IPS-11a (cell line): ENCODE data around the gene APOA1.

Source experiments
- H3K4me3 ChIP-seq: one replicate; pipeline ENCODE4 v1.5.1; 2013; ENCODE audit warnings: low read depth, low read length, control low read depth

APOA1 gene

GRCh38 chr11:116791002-116791812, 46.2 kb downstream of the APOA1 start:
- no peak overlapping the region for H3K4me3 ChIP-seq

- H3K4me3 ChIP-seq = no peak overlapping the region
Measured at GRCh38 chr11:116790167-116791001, 47.0 kb downstream of the APOA1 start.

- no peak overlapping the region for H3K4me3 ChIP-seq
Measured at GRCh38 chr11:116788975-116789374, 48.4 kb downstream of the APOA1 start.

DNA sequence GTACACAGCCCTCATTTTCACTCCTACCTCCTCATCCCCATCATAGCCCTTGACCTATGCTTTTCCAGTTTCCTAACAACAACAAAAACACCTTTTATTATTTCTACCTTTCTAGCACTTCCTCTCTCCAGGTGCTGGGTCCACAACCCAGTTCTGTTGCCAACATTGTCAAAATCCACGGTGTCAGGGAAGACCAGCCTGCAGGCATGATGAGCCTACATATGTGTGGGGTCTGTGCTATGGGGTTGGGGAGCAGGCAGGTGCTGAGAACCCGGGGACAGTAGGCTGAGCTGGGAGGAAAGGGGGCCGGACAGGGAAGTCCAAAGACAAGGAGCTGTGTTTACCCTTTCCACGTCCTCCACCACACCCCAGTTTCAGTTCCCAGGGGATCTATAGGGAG, 48.9 kb downstream of the APOA1 start:
- H3K4me3 ChIP-seq = peak overlapping the region; percentile 83

DNA sequence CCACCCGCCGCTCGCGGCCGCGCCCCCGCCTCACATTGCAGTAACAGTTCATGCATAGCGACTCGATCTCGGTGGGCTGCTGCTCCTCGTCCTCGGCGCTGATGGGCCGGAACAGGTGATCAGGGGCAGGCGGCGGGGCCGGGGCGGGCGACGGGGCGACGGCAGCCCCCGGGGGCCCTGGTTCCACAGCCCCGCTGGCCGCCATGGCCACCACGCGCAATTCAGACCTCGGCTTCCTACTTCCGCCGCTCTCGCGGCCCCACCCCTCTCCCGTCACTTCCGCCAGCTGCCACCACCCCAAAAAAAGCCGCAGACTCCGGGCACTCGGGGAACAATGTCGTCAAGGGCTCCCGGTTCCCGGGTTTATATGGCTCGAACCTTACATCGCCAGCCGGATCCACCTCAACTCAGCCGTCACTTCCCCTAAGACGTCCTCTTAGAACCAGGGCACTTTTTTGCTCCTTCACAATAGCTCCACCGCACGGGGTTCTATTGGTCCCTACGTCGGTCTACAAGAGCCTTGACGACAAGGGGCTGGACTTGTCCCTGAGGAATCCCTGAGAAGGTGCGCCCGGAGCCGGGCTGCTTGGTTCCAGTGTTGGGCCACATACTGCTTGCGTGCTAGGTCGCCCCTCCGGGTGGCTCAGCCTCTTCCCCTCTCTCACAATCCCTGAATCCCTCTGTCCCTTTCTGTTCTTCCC, 49.5 kb downstream of the APOA1 start, which contains the start of gene ZPR1:
Gene ZPR1, minus strand, starts transcription at position 238 of the 701 bp plus-strand sequence. Its CDS starts 33 bp downstream, at position 205.
- peak within 1 kb of the TSS; percentile 83 for H3K4me3 ChIP-seq

DNA sequence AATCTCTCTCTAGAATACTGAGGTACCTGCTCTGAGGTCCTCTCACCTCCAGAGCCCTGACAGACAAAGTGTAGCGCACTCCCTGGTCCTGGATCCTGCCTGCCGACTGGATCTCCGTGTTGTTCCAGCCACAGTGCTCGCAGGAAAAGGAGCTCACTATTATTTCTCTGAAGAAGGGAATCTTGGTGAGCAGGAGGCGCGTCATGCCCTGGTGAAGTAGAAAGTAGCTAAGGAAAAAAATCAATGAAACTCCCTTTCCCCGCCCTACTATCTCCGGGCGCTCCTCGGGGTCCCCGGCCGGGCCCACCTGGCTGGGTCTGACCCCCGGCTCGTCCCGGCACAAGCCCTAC, 50.0 kb downstream of the APOA1 start:
- H3K4me3 ChIP-seq = peak overlapping the region; percentile 83

DNA sequence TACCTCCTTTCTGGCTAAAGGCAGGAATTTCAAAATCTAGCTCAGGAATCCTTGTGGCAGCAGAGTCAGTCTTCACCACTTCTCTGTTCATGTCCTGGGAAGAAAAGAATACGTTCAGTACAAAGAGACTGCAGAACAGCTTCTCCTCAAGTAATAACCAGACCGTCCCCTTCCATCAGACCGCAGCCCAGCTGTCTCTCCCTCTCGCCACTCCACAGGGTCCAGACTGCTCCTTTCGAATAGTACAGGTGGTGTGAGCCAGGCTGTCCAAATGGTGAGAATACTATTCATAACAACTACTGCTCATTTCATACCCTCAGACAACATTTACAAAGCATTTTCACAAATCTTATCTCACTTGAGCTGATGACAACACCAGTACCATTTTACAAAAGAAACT, 50.5 kb downstream of the APOA1 start:
- peak overlapping the region; percentile 83 for H3K4me3 ChIP-seq

- no peak overlapping the region for H3K4me3 ChIP-seq
Measured at GRCh38 chr11:116786326-116786725, 51.1 kb downstream of the APOA1 start.
